NCI-H187 treated with DMSO at 0.1 percent for 48 hours (cell line): ENCODE data around the gene STIMATE.

Experiments
- DNase-seq: peaks from one replicate; lab custom pipeline; 2025; lab: John Stamatoyannopoulos, UW

The STIMATE gene

GRCh38 chr3:52841211-52841980 is 56.0 kb downstream of the STIMATE start:
- DNase-seq: no peak

GRCh38 chr3:52839892-52840545 is 57.3 kb downstream of the STIMATE start:
- DNase-seq: no peak

GRCh38 chr3:52839268-52839575 is 58.1 kb downstream of the STIMATE start:
- no peak for DNase-seq

GRCh38 chr3:52838561-52839267 is 58.6 kb downstream of the STIMATE start:
- DNase-seq: no peak

- DNase-seq: no peak
These were observed 60.4 kb downstream of the STIMATE start for GRCh38 chr3:52836986-52837385.

GRCh38 chr3:52836471-52836845 is 60.9 kb downstream of the STIMATE start:
- DNase-seq: no peak

- DNase-seq: no peak
These were observed 61.4 kb downstream of the STIMATE start for GRCh38 chr3:52835766-52836470.

GRCh38 chr3:52834871-52835501 is 62.4 kb downstream of the STIMATE start, which contains the start of gene MUSTN1:
Gene MUSTN1, minus strand, starts transcription at chr3:52835019. Its CDS starts 71 bp downstream, at chr3:52834948.
- DNase-seq: no peak

GRCh38 chr3:52833202-52833601 is 64.1 kb downstream of the STIMATE start:
- DNase-seq: no peak

GRCh38 chr3:52831500-52832301 is 65.6 kb downstream of the STIMATE start:
- DNase-seq: no peak

GRCh38 chr3:52830535-52831258 is 66.7 kb downstream of the STIMATE start, which contains the start of gene ITIH4:
Gene ITIH4, minus strand, starts transcription at chr3:52830672. Its CDS starts 30 bp downstream, at chr3:52830642.
- no peak for DNase-seq

- no peak for DNase-seq
These were observed 67.4 kb downstream of the STIMATE start for GRCh38 chr3:52829906-52830463.

GRCh38 chr3:52829482-52829881 is 67.9 kb downstream of the STIMATE start:
- DNase-seq: no peak

- DNase-seq: no peak
These were observed 69.4 kb downstream of the STIMATE start for GRCh38 chr3:52827866-52828376.

- no peak for DNase-seq
These were observed 69.9 kb downstream of the STIMATE start for GRCh38 chr3:52827441-52827840.

- DNase-seq: no peak
These were observed 73.3 kb downstream of the STIMATE start for GRCh38 chr3:52824037-52824436.

- no peak for DNase-seq
These were observed 75.0 kb downstream of the STIMATE start for GRCh38 chr3:52822363-52822762.

GRCh38 chr3:52820736-52821135 is 76.6 kb downstream of the STIMATE start:
- no peak for DNase-seq

GRCh38 chr3:52819936-52820335 is 77.4 kb downstream of the STIMATE start:
- no peak for DNase-seq

- DNase-seq: no peak
These were observed 79.5 kb downstream of the STIMATE start for GRCh38 chr3:52817860-52818259.
